Right hindlimb (tissue), 1 donor: Measurements from ENCODE around the gene TIMM17B.
"Not testable (repeated sequence)": the region's sequence is repeated elsewhere in the genome, so short reads cannot be mapped to it uniquely, and the experiment has no call there.

Source experiments
- DNase-seq: peaks from one replicate; pipeline ENCODE4 v3.0.0-alpha.2; 2018

Gene TIMM17B

DNA sequence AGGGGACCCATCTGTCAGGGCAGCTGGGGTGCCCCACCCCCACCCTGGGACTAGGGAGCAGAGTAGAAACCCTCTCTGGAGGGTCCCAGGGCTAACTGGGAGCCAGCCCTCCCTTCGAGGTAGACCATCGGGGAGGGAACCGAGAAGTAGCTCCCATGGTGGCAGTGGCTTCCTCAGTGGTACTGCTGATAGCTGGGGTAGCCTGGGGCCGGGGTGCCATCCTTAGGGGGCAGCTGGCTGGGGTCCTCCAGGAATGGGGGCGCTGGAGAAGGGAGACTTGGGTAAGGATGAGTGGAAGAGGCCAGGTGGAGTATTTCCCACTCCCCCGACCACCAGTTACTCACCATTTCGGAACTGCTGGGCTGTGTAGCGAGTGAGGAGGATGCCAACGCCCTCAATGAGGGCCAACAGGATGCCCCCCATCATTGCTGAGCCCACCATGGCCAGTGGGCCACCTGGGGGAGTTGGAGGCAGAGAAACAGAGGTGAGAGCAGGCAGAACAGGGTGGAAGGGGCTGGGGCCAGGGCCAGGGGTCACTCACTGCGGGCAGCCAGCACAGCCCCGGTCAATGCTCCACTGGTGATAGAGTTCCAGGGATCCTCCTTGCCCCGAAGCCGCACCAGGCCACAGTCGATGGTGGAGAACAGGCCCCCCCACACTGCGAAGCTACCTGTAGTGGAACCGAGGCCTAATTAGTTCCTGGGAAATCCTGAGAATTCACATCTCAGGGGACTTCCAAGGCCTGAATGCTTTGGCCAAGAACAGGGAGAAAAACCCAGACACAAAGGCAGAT is 3.8 kb downstream of the TIMM17B start:
- DNase-seq = no peak

DNA sequence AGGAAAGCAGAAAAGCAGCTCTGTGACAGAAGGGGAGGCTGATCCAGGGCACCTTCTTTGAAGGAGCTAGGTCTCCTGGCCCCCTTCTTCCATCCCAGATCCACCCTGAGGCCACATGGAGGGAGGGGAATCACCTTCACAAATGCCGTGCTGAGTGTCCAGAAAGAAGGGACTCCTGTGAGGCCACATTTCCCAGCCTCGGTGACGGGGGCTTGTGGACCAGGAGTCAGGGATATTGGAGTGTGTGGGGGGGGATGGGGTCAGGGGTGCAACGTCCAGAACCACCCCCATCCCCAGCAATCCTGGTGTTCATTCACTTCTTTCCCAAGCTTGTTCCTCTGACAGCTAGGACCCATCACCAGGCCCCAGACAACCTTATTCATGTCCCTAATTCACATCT is 4.7 kb downstream of the TIMM17B start:
- DNase-seq = no peak

DNA sequence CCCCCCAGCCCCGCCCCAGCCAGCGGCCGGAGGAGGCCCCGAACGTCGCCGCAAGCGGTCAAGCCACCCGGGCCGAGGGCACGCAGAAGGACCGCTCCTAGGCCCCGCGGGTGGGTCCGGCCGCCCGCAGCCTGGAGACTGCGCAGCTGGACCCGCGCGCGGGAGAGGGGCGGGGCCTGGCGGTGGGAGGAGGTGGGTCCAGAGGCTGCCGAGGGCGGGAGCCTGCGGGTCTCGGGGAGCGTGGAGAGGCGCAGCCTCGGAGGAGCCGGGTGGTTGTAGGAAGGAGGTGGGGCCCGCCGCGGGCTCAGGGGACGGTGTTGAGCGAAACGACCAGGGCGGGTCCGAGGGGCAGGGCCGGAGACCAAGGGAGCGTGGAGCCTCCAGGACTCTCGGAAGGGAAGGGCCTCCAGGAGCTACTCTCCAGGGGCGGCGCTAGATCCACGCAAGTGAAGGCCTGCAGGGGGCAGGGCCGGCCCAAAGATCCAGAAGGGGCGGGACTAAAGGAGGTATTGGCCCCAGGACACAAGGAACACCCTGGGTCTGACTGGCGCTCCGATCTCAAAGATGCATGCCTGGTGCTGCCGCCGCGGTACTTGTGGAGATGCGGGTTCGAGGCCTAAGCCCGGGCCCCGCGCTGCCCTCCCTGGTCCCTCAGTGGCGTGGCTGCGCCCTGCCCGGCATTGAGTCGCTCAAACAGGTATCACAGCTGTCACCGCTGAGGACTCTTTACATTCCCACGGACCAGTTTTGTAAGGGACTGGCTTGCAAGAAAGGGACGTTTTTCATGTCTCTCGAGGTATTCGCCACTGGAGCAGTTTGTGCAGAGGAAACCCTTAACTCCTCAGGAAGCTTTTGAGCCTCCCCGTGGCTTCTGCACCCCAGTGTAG is 5.9 kb downstream of the TIMM17B start:
- peak; percentile 85 for DNase-seq

DNA sequence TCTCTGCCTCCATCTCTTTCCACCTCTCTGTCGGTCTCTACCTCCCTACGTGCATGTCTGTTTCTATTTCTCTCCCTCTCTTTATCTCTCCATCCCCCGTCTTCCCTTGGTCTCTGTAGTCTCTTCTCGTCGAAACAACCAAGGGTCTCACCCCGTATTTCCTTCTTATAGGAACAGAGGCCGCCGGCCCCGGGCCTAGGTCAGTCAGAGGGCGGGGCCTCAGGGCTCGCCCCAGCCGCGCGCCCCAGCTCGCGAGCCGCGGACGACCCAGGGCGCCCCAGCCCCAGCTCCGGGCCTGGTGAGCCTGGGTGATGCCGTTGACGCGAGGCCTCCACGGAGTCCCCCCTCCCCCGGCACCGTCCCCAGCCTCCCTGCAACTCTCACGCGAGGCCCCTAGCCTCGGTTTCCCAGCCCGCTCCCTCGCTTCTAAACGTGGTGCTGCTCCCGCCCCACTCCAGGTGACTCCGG is 6.6 kb downstream of the TIMM17B start:
- no peak for DNase-seq

DNA sequence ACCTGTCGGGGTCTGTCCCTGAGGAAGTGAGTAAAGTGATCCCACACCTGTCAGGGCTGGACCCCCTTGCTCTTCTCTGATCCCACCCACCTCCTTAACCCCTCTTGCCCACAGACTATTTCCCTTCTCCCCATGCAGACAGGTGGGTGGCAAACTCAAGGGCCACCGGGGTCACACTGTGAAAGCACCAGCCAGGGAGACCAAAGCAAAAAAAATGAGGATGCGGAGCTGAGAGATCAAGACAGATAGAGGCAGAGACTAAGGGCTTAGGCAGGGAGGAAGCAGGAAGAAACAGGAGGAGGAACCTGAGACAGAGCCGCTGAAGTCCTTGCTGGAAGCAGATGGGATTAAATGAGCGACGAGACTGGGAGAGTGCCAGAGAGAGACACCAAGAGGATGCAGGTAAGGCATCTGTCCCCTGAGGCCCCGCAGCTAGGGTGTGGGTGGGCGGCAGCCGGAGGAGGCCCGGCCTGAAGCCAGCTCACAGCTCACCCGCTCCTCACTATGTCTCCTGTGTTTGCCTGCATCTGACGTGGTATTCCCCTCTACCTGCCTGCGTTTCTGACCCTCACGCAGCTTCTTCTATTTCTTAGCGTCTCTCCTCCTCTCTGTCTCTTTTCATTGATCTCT is 7.2 kb downstream of the TIMM17B start:
- no peak for DNase-seq

DNA sequence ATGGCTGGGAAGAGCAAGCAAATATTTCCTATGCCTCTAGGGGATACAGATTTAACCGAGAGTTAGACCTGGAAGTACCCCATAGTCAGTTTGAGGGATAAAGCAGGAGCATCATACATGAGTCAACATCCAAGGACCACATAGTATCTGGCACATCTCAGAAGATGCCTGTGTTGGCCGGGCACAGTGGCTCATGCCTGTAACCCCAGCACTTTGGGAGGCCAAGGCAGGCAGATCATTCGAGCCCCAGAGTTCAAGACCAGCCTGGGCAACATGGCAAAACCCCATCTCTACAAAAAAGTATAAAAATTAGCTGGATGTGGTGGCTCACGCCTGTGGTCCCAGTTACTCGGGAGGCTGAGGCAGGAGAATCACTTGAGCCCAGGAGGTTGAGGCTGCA is 11.0 kb downstream of the TIMM17B start:
- not testable (repeated sequence) for DNase-seq

DNA sequence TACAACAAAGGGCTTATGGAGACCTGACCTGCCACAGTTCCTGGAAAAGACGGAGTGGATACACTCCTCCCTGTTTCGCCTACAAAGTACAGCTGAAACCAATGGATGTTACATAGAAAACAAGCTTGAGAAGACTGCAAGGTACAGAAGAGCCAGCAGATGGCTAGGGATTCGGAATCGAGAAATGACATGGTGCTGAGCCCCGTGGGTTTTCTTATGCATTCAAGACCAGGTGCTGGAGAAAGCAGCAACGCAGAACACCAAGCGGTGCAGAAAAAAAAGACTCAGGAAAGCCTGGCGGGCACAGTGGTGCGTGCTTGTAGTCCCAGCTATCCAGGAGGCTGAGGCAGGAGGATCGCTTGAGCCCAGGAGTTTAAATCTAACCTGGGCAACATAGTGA is 13.8 kb downstream of the TIMM17B start:
- no peak for DNase-seq

DNA sequence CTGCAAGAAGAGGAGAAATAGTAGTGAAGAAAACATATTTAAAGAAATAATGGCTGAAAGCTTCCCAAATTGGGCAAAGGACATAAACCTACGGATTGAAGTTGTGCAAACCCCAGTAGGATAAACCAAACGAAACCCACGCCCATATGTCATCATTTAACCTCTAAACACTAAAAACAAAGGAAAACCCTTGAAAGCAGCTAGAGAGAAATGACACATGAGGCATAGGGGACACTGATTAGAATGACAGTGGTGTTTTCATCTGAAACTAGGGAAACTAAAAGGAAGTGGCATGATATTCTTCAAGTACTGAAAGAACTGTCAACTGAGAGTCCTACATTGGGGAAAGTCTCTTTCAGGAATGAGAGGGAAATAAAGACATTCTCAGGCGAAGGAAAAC is 20.6 kb downstream of the TIMM17B start:
- DNase-seq = not testable (repeated sequence)

DNA sequence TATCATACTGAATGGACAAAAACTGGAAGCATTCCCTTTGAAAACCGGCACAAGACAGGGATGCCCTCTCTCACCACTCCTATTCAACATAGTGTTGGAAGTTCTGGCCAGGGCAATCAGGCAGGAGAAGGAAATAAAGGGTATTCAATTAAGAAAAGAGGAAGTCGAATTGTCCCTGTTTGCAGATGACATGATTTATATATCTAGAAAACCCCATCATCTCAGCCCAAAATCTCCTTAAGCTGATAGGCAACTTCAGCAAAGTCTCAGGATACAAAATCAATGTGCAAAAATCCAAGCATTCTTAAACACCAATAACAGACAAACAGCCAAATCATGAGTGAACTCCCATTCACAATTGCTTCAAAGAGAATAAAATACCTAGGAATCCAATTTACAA is 25.6 kb downstream of the TIMM17B start:
- DNase-seq = not testable (repeated sequence)

DNA sequence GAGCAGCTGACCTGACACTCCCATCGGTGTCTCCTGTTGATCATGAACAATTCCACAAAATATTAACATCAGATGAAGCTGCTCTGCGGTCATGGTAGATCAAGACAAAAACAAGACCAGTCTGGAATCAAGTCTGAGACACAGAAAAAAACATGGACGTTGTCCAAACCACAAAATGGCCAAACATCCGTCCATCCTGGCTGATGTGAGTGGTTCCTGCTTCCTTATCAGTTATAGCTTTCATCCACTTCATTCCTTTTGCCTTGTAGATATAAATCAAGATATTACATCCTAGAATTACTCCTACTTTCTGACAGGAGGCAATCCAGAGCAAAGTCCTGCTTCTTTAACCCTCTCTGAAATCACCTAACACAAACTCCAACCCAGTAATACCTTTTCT is 33.4 kb downstream of the TIMM17B start:
- DNase-seq = no peak

DNA sequence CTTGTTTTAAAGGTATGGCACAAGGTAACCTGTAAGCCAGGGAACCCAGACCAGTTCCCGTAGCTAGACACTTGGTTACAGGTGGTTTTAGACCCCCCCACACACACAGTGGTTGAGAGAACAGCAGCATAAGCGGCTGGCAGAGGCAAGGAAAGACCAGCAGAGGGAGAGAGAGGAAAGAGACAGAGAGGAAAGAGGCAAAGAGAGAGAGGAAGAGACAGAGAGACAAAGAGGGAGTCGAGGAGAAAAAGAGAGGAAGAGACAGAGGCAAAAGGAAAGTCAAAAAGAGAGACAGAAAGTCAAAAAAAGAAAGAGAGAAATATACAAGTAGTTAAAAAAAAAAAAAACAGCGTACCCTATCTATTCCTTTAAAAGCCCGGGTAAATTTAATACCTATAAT is 42.7 kb downstream of the TIMM17B start:
- DNase-seq = no peak

DNA sequence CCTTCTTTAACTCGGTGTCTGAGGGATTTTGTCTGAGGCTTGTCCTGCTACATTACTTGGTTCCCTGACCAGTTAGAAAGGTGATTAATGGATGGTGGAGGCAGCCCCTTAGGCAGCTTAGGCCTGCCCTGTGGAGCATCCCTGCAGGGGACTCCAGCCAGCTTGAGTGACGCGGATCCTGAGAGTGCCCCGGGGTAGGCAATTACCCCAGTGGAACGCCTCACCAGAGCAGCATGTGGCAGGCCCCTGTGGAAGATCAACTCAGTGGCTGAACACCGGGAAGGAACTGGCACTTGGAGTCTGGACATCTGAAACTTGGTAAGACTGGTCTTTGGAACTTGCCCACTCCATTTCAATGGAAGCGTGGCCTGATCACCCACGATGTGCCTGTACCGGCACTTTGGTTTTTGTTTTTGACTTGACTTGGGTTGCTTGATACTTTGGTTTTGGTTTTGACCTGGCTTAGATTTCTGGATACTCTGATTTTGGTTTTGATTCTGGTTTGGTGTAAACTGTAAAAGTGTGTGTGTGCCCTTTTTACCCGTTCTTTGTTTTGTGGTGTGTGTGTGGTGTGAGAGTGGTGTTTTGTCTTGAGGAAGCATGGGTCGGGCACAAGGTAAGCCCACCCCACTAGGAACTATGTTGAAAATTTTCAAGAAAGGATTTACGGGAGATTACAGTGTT is 43.3 kb downstream of the TIMM17B start:
- DNase-seq = not testable (repeated sequence)

DNA sequence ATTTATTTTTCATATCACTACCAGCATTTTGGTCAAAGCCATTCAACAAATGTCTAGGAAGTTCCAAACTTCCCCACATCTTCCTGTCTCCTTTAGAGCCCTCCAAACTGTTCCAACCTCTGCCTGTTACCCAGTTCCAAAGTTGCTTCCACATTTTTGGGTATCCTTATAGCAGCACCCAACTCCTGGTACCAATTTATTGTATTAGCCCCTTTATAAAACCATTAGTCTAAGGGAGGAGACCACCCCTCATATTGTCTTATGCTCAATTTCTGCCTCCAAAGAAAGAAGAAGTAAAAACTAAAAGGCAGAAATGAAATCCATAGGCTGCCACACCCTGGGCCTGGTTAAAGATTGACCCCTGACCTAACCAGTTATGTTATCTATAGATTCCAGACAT is 44.1 kb downstream of the TIMM17B start:
- not testable (repeated sequence) for DNase-seq

DNA sequence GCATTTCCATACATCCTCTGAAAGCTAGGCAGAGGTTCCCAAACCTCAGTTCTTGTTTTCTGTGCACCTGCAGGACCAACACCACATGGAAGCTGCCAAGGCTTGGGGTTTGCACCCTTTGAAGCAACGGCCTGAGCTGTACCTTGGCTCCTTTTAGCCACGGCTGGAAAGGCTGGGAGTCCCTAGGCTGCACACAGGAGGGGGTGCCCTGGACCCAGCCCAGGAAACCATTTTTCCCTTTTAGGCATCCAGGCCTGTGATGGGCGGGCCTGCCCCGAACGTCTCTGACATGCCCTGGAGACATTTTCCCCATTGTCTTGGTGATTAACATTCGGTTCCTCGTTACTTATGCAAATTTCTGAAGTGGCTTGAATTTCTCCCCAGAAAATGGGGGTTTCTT is 44.7 kb downstream of the TIMM17B start:
- DNase-seq = no peak

DNA sequence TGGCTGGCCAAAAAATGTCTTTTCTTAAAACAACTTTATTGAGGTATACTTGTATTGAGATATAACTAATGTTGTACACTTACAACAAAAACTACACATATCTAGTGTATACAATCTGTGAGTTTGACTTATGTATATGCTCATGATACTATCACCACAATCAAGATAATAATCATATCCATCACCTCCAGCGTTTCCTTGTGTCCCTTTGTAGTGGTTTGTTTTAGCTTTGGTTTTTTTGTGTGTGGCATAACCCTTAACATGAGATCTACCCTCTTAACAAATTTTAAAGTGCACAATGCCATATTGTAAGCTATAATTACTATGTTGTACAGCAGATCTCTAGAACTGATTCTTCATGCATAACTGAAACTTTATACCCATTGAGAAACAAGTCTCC is 48.7 kb downstream of the TIMM17B start:
- no peak for DNase-seq
